ENCODE data around the gene CASK.
"Not testable (repeated sequence)": the region's sequence is repeated elsewhere in the genome, so short reads cannot be mapped to it uniquely, and the experiment has no call there.

CASK gene

DNA sequence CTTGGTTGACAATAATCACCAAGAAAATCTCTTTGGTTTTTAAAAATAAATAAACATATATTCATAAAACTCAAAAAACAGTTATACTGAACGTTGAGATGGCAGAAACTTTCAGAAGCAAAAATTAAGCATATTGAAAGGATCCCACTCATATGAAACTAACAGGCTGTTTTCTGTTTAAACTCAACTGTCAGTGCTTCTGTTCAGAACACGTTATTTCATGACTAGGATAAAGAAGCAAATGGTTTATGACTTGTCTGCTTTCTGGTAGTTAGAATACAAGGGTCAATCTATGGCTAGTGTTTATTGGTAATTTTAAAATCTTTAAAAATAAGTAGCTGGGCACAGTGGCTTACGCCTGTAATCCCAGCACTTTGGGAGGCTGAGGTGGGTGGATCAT, 195.2 kb downstream of the CASK start:
- no peak for DNase-seq

DNA sequence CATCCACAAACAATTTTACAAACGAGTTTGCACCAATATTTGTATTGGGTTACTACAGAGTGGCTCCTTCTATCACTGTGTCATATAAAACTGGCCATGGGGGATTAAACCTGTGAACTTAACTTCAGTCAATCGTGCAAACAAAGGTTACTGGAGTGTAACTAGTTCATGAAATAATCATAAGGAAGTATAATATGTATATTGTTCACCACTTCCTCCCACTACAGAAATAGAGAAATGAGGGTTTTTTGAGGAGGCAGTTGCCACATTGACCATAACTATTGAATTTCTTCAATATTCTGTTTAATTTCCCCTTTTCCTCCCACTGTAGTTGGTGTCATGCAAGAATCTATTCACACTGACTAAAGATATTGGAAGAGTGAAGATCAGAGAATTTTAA, 199.5 kb downstream of the CASK start, which contains the start of gene GPR82:
TSS of gene GPR82 (plus strand) at position 356 of the 400 bp plus-strand sequence. CDS start 2,846 bp downstream, outside the sequence.
- no peak for DNase-seq

DNA sequence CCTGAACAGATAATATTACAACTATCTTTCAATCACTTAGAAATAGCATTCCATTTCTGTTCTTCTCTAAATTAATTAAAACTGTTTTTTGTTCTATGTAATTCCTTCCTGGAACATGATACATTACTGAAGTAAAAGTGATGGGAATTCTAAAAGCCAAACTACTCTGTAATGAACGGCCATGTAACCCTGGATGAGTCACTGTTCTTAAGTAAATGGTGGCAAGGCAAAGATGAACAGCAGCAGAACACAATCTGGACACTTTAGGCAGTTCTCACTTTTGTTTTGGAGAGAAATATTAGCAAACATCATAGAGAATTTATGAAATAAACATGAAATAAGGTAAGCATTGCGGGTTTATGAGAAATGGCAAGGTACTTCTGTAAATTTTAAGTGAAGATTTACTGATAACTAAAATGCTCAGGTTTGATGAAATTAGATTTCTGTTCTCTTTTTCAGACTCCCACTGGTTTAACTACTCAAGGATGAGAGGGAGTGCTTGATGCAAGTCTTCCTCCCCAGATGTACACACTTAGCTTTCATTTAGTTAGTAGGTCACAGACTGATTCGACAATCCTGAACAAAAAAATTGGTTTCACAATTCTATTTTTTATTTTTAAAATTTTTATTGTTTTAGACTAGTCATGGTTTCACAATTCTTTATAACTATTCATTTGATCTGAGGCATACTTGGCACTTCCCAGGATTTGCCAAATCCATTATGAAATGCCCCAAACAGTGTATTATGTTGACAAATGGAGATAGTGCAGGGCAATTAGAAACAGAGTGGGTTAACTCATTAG, 200.3 kb downstream of the CASK start:
- DNase-seq = no peak

DNA sequence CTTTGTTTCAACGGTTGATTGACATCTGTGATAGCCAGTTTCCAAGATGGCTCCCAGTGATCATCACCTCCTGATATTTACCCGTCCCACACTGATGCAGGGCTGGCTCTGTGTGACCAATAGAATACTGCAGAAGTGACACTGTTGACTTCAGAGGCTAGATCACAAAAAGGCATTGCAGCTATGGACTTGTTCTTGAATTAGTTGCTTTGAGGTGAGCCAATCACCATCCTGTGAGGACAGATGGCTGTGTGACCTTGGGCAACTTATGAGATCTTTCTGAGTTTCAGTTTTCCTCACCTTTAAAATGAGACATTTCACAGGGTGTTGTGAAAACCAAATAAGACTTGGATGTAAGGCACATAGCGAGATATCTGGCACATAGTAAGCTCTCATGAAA, 201.1 kb downstream of the CASK start:
- DNase-seq = no peak

DNA sequence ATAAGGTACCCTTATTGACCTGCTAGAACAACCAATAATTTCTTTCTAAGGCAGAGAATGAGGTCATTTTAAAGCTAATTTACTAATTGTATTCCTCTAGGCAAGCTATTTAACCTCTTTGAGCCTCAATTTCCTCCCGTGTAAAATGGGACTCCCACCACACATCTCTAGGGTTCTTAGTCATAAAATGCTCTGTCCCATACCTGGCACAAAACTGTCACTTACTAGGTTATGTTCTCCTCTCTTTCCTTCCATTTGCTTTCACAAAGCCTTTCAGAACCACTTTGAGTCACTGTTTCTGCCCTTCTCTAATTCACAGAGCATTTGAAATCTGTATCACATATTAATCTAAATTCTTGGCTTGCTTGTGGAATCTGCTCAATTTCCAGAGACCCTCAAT, 201.8 kb downstream of the CASK start:
- DNase-seq = no peak

DNA sequence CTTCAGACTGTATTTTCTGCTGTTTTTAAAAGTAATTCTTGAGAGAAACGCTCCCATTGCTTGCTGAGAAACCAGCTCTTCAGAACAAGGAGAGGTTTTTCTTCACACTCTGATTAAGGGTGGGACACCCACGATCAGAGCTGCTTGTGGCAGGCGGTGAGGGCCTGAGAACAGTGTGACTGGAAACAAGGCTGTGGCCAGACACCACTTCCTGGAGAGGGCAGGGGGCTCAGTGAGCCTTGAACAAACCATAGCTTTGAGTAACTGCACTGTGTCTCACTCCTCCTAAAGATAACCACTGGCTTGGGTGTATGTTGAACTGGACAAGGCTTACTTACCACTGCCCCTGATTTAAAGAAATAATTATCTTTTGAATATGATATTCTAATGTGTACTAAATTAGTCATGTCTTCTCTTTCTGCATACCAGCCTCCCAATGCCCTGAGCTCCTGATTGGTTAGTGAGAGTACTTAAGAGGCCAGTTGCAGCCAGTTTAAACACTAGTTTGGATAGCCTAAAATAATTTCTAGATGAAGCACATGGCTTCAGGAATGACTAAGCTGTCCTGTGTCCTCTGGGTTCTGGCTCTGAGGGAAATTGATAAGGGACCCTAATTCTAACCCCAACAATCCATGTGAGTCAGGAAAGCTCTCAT, 203.1 kb downstream of the CASK start:
- no peak for DNase-seq

DNA sequence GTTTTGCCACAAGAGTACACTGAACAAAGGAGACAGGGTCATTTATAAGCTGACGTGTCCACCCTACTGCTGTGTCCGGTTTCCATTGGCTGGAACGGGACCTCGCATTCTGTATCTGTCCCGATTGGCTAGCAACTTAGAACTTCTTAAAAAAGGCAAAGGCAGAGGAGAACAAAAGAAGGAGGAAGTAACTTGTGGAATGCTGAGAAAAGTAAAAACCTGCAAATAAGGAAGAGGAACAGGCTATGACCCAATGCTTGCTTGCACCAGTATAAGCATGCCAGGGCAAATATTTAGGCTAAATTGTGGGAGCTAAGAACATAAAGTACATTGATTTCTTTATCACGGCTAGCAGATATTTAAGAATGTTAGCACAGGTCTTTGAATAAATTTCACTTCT, 203.7 kb downstream of the CASK start:
- not testable (repeated sequence) for DNase-seq

DNA sequence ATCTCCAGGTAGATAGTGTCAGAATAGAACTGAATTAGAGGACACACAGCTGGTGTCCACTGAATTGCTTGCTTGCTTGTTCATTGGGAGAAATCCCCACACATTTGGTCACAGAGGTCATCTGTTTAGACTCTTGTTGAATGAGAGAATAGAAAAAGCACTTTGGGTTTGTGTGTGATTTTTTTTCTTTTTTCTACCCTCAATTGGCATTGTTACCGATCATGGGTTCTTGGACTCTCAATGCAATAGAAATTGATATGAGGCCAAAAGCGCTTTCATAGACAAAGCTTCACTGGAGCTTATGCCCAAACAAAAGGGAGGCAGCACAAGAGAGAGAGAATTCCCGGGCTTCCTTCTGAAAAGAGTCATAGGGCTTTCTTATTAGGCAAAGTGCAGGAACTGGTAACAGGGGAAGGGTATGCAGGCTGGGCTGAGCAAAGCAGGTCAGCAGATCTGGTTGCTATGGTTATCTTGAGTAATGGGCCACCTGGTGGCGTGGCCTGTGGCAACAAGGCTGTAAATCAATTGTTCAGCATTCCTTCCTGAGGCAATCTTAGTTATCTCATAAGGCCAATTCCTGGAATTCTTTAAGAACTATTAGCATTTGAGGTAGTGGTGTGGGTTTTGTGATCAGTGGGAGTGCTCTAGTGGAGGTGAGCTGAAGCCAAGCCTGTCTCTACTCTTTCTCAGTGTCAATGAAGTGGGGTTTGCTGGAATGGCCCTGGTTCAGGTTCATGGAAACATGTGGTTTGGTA, 204.7 kb downstream of the CASK start:
- DNase-seq = no peak

DNA sequence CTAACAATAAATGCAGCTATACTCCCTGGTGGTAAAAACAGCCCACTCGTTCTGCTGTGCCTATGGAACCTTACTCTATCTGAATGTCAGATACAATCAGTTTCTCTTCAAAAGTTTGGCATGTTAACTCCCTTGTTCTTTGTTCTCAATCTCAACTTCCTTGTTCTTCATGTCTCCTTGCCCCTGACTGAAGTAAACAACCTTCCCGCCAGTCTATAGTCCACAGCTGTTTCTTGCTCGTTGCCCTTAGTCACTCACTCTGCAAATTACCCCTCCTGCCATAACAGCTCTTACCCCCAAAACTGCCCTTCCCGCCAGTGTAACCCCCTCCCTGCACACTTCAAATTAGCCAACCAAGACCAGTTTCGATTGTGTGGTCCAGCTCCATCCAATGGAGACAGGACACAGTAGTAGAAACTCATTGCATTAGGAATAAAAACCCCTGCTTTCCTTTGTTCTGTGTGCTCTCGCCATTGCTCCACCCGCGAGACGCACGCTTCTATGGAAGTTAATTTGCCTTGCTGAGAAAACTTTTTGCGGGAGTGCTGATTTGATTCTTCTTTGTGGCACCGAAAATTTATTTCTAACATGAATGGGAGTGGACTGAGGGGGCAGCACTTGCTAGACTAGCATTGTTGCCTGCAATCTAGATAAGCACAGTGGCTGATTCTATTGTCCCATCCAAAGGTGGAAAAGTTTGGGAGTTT, 206.4 kb downstream of the CASK start:
- no peak for DNase-seq

DNA sequence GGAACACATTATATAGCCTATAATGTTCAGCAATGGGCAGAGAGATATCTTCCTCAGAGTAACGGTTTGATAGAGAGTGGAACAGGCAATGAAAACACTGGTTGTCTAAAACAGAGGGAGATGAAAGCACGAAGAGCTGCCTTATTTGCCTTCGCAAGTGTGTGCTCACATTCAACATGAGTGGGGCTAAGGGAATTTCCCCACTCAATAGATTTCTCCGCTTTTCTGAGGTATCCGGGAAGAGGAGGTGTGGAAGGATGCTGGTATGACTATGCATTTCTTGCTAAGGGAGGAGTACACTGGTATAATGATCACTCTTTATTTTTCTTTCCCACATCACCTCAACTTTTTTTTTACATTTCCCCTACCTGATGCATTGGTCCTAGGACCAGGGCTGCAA, 207.1 kb downstream of the CASK start:
- no peak for DNase-seq

DNA sequence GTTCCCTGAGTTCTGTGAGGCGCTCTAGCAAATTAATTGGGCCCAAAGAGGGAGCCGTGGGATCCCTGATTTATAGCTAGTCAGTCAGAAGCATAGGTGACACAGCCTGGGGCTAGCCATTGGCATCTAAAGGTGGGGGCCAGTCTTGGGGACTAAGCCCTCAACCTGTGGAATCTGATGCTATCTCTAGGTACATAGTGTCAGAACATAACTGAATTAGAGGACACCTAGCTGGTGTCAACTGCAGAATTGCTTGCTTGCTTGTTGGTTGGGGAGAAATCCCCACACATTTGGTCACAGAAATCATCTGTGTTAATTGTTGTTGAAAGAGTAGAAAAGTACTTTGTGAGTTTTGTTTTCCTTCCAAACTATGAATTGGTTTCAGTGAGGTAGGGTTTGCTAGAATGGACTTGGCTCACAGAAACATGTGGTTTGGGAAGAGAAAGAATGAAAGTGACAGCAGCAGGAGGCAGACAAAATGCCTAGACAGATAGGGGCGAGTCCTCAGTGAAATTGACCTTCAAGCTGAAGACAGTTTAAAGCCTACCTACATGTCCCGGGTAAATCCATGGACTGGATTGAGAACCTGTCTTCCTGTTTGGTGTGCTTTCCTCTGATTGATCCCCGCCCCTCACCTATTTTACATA, 212.2 kb downstream of the CASK start:
- DNase-seq = no peak

DNA sequence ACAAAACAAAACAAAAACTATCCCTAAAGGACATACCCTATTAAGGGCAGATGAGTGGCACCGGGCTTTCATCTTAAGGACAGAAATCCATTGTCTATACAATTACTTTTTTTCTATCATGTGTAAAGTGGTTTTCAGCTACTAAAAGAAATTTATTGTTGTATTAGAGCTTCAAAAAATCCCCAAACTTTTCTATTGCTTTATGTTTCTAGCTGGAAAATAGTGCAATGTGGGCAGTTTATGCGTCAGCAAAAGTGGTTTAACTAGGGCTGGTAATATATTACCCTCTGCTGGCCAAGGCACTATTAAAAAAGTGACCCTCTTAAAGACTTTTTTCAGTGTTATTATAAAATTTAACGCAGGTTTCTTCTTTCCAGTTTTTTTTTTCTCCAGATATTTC, 214.9 kb downstream of the CASK start:
- DNase-seq = no peak

DNA sequence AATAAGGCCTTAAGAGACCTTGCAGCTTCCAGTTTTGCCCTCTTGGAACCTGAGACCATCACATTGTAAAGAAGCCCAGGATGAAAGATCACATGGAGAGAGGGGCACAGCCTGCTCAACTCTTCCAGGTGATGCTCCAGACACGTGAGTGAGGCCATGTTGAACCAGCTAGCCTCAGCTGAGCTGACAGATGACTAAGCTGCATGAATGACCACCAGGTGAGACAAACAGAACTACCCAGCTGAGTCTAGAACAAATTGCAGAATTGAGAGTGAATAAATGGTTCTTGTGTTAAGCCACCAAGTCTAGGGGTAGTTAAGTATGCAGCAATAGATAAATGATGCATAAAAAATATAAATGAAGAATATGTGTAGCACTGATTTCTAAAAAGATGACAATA, 216.1 kb downstream of the CASK start:
- DNase-seq = no peak

DNA sequence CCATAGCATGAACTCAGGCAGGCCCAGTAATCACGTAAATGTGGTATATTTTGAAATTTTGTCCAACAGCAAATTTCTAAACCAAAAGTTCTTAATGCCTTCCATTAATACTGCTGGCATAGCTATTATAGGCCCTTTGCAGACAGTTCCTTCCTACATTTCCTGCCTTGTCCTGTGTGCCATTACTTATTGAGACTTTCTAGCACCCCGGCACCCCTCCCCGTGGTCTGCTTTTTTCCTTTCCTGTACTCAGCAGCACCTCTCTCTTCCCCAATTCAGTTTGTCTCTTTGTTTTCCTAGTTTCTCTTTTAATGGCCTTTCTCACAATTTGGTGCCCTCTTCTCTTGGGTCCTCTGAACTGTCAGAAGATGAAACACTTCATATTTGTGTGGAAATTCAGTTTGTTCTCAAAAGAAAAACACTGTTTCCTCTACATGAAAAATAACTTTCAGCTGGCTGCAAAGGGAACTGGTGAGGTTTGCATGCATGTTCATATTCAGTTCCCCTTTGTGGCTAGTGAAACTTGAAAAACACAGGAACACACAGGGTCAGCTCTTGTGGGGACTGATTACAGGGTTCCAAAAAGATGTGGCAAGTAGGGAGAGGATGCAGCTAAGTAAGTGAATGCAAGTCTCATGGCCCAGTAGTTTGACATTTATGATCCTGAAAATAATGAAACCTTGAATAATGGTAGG, 217.5 kb downstream of the CASK start:
- no peak for DNase-seq

DNA sequence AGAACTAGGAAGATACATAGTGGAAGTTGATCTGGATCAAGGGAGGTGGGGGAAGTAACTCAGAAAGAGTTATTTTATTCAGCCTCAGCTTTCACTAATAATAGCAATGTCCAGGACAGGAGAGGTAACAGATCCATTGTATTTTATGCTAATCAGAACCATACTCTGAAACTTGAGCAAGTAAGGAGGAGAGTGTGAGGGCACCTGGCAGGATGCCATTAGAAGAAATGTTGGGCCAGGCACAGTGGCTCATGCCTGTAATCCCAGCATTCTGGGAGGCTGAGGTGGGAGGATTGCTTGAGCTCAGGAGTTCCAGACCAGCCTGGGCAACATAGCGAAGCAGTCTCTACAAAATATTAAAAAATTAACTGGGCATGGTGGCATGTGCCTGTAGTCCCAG, 218.3 kb downstream of the CASK start:
- DNase-seq = no peak

DNA sequence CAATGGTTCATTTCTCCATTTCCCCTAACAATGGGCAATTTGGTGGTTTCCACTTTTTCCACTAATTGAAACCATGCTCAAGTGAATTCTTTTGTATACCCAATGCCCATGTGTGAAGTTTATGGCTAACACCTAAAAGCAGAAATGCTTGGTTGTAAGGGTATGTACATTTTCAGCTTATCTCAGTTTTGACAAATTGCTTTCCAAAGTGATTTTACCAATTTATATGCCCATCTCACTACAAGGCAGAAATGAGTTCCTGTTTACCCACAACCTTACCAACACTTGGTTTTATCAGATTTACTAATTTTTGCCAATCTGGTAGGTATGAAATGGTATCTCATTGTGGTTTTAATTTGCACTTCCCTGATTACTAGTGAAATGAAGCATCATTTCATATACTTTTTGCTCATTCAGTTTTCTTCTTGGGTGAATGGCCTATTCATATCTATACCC, 219.8 kb downstream of the CASK start:
- DNase-seq = no peak

DNA sequence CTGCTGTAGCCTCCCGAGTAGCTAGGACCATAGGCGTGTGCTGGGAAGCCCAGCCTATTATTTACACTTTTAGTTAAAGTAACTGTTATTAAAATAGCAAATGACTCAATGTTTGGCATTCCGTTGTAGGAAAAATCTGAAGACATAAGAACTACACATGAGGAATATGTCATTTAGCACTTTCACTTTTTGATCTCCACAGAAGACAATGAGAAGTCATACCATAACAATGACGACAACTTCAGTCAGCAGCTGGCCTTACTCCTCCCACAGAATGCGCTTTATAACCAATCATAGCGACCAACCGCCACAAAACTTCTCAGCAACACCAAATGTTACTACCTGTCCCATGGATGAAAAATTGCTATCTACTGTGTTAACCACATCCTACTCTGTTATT, 227.9 kb downstream of the CASK start:
- DNase-seq = no peak

DNA sequence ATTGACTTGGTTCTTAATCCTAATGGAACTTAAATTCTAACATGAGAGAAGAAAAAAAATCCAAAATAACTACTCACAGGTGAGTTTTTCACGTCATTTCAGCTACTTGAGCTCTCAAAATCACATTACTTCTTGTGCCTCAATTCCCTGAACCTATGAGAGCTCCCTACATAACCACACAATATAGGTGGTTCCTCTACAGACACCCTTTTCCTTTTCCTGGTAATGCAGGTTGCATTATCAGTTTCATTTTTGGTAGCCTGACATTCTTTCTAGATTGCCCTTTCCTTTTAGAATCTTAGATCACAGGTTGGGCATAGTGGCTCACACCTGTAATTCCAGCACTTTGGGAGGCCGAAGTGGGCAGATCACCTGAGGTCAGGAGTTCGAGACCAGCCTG, 230.3 kb downstream of the CASK start:
- no peak for DNase-seq

DNA sequence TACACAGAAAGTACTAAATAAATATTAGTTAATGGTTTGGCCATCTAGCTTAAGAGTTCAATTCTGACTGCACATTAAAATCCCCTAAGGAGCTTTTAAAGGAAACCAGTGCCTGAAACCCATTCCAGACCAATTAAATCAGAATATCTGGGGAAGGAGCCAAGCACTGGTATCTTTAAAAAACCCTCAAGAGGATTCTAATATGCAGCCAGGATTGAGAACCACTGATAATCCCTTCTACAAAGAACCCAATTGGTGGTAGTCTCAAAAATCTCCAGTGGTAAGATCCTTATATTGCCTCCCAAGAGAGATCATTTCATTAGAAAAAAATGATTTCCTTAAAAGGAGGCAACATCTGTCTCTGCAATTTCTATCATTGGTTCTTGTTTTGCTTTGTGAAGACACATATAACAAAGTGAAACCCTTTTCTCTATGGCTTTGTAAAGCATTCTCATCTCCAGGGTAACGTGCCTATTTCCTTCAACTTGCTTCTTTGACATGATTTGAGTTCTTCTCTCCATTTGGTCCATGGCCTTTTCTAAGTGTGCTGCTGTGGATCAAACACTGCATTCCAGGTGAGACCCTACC, 231.1 kb downstream of the CASK start:
- no peak for DNase-seq

DNA sequence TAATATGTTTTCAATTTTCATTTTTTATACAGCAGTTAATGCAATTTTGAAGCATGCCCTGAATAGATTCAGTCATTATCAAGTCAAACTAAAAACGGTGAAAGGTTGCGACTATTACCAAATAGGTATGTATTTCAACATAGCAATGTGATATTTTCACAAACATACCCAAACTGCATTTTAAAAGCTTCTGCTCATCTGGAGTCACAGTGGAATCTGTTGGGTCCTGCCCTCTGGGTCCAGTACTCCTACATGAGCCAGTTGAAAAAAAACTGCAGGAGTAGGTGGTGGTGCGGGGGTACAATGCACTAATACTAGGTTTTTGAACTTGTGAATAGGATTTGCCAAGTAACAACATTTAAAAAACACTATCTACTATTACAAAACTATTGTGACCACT, 233.6 kb downstream of the CASK start:
- no peak for DNase-seq

DNA sequence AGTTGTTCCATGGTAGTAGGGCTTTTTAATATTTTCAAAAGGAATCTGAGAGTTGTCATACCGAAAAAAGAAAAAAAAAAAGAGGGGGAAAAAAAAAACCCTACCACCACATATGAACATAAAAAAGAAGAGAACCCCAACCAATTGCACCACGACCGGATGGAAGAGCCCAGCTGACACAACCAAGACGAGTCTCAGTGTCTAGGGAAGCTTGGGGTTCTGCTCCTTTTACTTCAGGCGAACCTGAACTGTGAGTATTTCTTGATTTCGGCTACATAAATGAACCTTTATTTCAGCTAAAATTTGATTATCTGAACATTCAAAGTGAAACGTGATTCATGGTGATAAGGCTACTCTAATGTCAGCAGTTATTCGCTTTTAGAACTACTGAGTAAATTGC, 234.5 kb downstream of the CASK start, which contains the start of gene GPR34:
TSS of gene GPR34 (plus strand) at position 139 of the 400 bp plus-strand sequence. CDS start 6,661 bp downstream, outside the sequence.
- DNase-seq = no peak
